ENCODE data around the gene TMEM109.

DNA sequence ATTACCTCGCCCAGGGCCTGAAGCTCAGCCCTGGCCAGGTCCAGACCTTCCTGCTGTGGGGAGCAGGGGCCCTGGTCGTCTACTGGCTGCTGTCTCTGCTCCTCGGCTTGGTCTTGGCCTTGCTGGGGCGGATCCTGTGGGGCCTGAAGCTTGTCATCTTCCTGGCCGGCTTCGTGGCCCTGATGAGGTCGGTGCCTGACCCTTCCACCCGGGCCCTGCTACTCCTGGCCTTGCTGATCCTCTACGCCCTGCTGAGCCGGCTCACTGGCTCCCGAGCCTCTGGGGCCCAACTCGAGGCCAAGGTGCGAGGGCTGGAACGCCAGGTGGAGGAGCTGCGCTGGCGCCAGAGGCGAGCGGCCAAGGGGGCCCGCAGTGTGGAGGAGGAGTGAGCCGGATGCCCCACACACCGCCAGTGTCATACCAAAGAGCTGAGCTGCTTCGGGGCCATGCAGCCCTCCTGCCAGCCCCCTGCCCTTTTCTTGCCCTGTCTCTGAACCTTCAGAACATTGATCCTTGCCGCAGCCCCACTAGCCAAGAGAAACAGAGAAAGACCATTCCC lies 7.9 kb downstream of the TMEM109 start:
- no peak for TF ChIP-seq ZNF274 (IDR thresholded peaks at IDR 0.05; ENCODE audit: low read depth, low read length)
- TF ChIP-seq YY1 (IDR thresholded peaks at IDR 0.05; ENCODE audit: insufficient read depth, insufficient read length): no peak
